Measurements from ENCODE around the gene CDCA7L.
"Not testable (repeated sequence)": the region's sequence is repeated elsewhere in the genome, so short reads cannot be mapped to it uniquely, and the experiment has no call there.

The CDCA7L gene

DNA sequence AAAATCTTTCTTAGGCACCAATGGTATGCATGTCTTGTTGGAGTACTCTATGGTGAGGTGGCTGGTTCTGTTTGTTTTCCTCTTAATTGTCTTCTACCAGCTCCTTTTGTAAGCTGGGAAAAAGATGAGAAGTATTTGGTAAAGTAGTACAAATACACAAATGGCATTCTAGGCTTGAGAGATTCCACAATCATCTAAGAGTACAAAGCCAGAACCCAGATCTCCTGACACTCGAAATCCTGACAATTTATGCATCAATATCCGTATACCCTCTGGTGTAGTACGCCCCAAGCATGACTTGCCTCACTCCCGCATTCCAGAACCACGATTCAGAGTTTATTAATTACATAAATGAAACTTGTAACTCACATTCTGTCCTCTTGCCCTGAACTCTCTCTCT lies 43.5 kb downstream of the CDCA7L start:
- DNase-seq: no peak

DNA sequence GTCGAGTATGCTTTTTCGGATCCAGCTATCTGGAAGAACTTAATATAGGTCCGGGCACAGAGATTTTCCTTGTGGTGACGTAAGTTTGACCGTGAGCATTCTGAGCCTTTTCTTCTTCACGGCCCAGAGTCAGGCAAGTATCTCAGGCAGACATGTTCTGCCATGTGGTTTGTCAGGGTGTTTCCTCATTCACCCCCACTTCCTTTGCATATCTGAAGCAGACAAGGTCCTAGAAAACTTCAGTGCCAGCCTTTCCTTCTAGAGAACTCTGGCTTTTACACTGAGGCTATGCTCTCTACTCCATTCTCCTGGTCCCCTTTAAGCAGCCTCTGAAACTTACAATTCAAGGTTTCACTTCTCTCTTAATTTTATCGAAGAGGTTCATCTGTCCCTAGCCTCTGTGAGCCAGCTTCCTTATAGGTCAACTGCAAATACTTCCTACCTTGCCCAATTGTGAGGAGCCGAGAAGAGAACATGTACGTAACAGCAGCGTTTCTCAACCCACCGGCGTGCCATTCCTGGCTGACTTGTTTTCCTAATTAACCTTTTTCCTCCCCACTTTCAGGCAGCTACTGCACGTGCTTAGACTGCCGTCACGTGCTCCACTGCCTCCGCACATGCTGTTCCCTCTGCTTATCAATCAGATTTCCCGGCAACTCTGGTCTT lies 47.3 kb downstream of the CDCA7L start:
- no peak for DNase-seq

DNA sequence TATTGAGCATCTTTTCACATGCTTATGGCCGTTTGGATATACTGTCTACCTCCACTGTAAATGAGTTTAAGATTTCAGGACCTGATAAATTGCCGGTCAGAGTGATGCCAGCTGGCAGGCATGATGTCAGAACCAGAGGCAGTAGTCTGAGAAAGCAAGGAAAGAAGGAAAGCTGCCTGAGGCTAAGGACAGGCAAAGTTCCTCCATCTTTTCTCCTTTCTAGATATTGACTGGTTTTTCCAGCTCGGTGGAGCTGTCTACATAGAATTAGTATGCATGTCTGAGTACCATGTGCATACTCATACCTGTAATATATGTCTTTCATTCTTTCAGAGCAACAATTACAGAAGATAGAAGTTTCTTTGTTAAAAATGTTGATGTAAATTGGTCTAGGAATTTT lies 52.3 kb downstream of the CDCA7L start:
- no peak for DNase-seq

DNA sequence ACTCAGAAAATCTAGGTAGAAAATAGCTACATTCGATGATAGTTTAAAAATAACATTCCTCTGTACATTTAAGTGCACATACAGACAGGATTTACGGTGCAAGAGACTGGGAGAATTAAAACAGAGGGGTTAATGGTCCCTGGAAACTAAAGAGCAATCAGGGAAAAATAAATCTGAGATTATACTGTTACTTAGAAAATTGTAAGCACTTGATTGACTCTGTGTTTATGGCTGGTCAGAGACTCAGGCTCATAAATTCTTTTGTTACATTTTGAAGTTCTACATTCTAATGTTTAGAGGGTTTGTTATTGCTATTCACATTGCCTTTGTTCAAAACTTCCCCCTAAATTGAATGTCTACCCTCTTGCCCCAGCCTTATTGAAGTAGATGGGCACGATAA lies 54.4 kb downstream of the CDCA7L start:
- DNase-seq: no peak

DNA sequence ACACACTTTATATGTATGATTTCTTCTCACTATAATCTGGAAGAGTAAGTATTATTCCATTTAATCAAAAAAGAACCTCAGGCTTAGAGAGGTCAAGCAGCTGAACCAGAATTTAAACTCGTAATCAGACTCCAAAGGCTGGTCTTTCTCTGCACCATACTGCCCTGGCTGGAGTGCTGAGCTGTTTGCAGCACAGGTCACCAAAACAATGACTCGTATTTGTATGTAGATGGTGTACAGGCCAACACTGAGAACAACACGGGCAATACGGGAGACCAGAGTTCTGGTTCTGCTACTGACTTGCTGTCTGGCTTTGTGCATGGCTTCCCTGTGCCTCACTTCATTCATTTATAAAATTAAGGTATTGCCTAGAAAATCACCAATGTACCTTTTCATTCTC lies 57.9 kb downstream of the CDCA7L start:
- DNase-seq: no peak

DNA sequence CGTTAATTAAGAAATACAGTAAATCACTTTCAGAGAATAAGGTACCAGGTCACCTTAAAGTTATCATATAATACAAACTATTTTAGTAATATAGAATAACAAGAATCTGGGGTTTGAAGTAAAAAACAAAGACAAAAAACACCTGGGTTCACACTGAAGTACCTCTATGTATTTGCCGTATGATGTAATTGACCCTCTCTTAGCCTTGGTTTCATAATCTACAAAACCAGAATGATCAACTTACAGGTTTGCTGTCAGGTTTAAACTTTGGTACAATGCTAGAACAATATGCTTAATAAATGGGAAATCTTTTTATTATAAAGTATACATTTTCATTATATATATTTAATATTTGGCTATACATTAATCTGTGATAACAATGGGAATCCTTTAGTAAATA lies 58.3 kb downstream of the CDCA7L start:
- no peak for DNase-seq

DNA sequence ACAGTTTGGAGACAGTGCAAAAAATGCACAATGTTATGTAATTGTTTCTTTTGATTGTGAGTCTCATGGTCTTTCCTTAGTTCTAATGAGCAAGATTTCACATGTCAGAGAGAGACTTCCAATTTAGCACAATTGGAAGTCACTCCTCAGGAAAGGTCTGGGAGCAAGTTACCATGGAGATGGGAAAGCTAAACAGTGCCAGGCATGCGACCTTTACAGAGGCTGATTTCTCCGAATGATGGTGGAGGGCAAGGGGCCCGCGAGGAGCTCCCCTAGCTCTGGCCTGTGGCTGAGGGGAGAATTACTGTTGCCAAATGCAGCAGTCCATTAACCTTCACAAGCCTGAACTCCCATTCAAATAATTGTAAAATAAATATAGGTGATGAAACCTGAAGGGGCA lies 59.3 kb downstream of the CDCA7L start:
- no peak for DNase-seq

DNA sequence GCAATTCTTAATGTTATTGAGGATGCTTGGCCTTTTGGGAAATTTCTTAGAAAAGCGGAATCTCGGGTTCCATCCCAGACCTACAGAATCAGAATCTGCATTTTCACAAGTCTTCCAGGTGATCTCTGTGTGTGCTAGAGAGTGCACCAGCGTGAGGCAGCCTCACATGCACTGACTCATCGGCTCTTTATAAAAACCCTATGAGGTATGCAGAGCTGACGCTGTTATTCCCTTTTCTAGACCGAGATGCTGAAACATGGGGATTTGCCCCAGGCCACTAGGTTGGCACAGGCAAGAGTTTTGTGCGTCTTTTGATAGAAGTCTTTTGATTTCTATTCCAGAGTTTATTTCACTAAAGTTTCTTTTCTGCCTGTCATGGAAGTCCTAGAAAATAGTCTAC lies 61.2 kb downstream of the CDCA7L start:
- DNase-seq: no peak

DNA sequence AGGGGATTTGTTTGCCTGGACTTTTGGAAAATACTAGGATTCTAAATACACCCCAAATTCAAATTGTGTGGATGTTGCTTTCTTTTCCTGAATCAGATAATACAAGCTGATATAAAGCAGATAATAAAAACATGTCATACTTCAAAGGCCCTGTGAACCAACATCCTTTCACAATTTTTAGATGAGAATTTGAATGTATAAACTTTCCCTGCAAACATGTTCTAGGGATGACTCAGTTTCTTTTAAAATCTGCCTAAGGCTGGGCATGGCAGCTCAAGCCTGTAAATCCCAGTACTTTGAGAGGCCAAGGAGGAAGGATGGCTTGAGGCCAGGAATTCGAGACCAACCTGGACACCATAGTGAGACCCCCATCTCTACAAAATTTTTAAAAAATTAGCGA lies 62.2 kb downstream of the CDCA7L start:
- DNase-seq: not testable (repeated sequence)

DNA sequence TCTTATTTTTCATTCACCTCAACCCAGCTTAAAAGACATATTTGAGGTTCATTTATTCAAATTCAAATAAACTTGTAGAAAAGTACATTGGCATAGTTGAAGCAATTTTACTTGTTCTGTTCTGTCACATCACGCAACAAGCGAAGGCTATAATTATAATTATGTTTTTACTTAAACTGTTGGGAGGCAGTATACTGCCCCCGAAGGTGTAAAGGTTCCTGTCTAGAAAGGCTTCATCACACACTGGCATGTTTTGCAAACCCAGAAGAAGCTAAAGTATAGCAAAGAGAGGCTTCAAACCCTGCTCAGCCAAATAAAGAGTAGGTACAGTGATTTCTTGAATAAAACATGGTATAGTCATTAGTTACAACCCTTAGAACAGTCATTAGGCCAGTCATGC lies 62.6 kb downstream of the CDCA7L start:
- no peak for DNase-seq

DNA sequence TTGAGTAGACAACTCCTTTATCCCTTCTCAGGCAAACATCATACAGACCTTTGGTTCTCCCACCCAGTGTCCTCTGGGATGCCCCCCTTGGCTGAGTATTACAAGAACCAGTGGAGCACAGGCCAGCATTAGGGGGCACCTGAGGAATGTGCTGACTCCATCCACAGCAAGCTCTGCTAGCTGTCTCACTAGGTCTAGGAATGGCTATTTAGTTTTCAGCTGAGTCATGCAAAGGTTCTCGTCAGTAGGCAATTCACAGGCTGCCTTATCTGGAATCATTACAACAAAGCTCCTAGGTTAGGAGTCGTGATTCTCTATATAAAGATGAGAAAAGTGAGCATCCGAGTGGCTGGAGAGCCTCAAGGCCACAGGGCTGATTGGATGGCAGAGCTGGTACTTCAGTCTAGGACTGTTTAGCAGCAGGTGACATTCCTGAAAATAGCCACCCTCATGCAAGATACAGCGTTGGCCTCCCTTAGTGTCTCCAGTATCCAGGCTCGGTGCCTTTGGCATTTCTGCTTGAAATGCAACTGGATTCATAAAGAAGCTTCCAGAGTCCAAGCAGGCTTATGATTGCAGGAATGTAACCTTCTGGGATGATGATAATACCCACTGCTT lies 75.8 kb downstream of the CDCA7L start:
- no peak for DNase-seq

DNA sequence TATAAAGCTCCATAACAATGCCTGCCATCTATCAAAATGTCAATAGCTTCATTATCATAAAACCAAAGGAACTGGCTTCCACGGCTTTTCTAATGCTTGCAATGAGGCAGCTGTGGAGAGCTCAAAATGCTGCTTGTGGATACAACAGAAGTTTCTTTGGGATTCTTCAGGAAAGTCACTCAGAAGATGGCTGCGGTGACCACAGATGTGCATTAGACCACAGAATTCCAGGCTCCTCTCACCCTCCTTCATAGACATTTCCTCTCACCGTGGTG lies 77.2 kb downstream of the CDCA7L start:
- no peak for DNase-seq

DNA sequence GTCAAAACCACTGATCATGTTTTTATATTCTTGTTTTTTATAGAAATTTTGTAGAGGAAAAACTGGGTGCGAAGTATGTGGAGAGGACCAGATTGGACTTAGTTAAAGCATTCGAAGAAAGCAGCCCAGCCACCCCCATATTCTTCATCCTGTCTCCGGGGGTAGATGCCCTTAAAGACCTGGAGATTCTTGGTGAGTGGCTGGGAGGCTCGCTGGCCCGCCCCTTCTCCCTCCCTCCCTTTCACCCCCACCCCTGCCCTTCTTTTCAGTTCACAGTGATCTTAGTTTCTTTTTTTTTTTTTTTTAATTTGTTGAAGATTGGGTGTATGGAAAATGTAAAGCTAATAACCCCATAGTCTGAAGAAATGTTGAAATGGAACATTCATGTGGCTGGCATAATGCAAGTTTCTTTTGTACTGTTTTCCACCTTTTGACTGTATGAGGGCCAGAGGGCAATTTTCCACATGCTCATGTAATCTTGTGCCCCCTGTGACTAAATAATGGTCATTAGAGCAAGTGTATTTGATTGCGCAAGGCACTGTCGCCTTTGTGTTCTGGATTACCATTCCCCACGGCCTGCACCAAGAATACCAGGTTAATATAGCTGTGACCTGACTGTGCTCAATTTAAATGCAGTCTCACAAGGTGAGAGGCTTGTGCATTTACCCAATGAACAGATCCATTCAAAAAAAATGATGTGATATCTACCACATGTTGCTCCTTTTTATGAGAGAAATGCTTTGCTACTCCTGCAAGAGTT lies 77.7 kb downstream of the CDCA7L start:
- DNase-seq: no peak

DNA sequence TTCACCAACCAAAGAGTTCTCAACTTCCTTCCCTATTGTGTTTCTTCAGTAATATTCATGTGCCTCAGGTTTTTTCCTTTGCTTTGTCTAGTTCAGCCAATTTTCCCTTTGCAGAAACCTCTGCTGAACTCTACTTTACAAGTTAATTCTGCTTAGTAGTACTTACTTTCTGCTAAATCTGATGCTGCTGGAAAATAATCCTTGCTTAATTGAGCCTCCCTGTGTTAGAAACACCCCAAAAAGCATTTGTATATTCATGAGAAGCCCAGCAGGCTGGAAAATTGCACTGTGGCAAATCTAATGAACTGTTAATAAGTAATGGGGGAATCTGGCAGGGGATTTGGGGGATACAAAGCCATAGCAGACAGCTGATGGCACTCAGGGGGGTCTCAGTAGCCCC lies 78.5 kb downstream of the CDCA7L start:
- no peak for DNase-seq

DNA sequence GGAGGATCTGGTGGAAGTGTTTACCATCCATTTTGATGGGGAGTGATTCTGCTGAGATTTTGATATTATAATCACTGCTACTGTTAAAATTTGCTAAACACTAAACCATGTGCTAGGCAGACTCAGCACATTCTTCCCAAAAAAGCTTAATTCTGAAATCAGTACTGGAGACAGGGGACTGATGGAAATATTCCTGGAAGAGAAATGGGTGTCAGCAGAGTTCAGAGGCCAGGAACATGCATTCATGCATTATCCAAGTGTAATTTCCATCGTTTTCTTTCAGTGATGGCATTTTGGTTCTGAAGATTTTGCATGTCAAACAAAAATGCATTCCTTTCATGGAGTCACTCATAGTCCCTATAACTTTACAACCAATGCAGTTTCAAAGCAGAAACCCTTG lies 79.0 kb downstream of the CDCA7L start:
- no peak for DNase-seq

DNA sequence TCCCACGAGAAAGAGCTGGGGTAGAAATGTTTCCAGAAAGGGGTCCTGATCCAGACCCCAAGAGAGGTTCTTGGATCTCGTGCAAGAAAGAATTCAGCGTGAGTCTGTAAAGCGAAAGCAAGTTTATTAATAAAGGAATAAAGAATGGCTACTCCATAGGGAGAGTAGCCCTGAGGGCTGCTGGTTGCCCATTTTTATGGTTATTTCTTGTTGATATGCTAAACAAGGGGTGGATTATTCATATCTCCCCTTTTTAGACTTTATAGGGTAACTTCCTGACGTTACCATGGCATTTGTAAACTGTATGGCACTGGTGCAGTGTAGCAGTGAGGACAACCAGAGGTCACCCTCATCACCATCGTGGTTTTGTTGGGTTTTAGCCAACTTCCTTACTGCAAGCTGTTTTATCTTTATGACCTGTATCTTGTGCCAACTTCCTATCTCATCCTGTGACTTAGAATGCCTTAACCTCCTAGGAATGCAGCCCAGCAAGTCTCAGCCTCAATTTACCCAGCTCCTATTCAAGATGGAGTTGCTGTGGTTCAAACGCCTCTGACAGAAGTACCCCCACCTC lies 80.0 kb downstream of the CDCA7L start:
- not testable (repeated sequence) for DNase-seq

DNA sequence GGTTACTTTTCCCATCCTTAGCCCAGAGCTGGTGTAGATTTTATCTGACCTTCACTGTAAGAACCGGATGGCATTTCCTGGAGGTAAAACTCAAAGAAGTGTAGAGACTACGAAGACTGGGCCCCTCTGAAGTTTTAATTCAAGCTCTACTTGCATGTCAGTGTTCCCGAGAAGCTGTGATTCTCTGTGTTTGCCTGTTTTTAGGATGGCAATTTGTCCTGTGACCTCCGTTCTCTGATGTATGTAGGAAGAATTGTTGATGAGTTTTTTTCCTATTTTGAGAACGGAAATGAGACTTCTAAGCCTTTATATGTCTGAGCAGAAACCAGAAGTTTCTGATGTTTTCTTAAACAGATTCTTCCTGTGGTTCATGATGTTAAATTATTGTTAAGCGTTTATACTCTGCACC lies 94.1 kb downstream of the CDCA7L start:
- DNase-seq: no peak
